Measurements from ENCODE around the gene BRSK2. TPM values are rescaled to one million over a fixed set of nuclear protein-coding genes. Genes with fewer than 3 reads are reported as not detected.

The BRSK2 gene
- total and polyA plus RNA-seq, 4 donors: 0.35 to 0.56 (median 0.52) TPM

GRCh38 chr11:1486054-1486825 is 96.5 kb downstream of the BRSK2 start, which contains the start of gene MOB2:
MOB2 (minus strand) TSS chr11:1486779; CDS start chr11:1486556, 223 bp downstream.
- Histone ChIP-seq H3K27me3 (ENCODE audit: control insufficient read depth in 3 of 3, insufficient read depth in 3 of 3, low read length in 2 of 3) (no peaks in the 10 kb centered on the region), H3K9me3 (ENCODE audit: control insufficient read depth in 4 of 4, insufficient read depth in 3 of 4, low read length in 3 of 4) (no peaks in the 10 kb centered on the region), H3K27ac (ENCODE audit: low read depth in 1 of 2, low read length in 1 of 2) (peak within 1 kb of the TSS in 1 of 2 donors; percentile 72), H3K36me3 (ENCODE audit: control insufficient read depth in 4 of 4, insufficient read depth in 4 of 4, low read length in 4 of 4) (peaks cover 0 to 12% (median 0%) of the 10 kb centered on the region in 4 donors), H3K4me1 (ENCODE audit: control insufficient read depth in 5 of 5, insufficient read depth in 5 of 5, low read length in 5 of 5) (peaks cover 9 to 67% (median 14%) of the 10 kb centered on the region in 5 donors), H3K4me3 (peak within 1 kb of the TSS; percentile 20), H3K9ac (ENCODE audit: insufficient read depth in 1 of 2, low read length in 2 of 2) (no peak within 1 kb of the TSS)
- DNase-seq (peak; percentile 54 to 68 (median 68)), ATAC-seq (ENCODE audit: insufficient read depth, low FRiP score) (peak; percentile 42)
- TF ChIP-seq CTCF (IDR thresholded peaks at IDR 0.05; ENCODE audit: control extremely low read depth, extremely low read depth): no peak
- 36 to 58% methylated on average over 30 to 31 of the region's 31 CpGs for WGBS, 2 donors

- Histone ChIP-seq H3K9me3 (ENCODE audit: control insufficient read depth in 4 of 4, insufficient read depth in 3 of 4, low read length in 3 of 4) (no peaks in the 10 kb centered on the region), H3K27ac (ENCODE audit: low read depth in 1 of 2, low read length in 1 of 2) (no peak overlapping the region), H3K27me3 (ENCODE audit: control insufficient read depth in 3 of 3, insufficient read depth in 3 of 3, low read length in 2 of 3) (no peaks in the 10 kb centered on the region), H3K4me1 (ENCODE audit: control insufficient read depth in 5 of 5, insufficient read depth in 5 of 5, low read length in 5 of 5) (peaks cover 9 to 63% (median 14%) of the 10 kb centered on the region in 5 donors), H3K36me3 (ENCODE audit: control insufficient read depth in 4 of 4, insufficient read depth in 4 of 4, low read length in 4 of 4) (peaks cover 0 to 8% (median 0%) of the 10 kb centered on the region in 4 donors), H3K4me3 (no peak overlapping the region), H3K9ac (ENCODE audit: insufficient read depth in 1 of 2, low read length in 2 of 2) (no peak overlapping the region)
- WGBS, 2 donors: 82 to 87% methylated on average over 21 of the region's 21 CpGs
- DNase-seq (peak in 1 of 3 donors; percentile 12), ATAC-seq (ENCODE audit: insufficient read depth, low FRiP score) (no peak)
- TF ChIP-seq CTCF (IDR thresholded peaks at IDR 0.05; ENCODE audit: control extremely low read depth, extremely low read depth): no peak
These were observed 97.5 kb downstream of the BRSK2 start for GRCh38 chr11:1487091-1487850.

GRCh38 chr11:1487851-1488574 is 98.3 kb downstream of the BRSK2 start:
- 85 to 86% methylated on average over 22 to 23 of the region's 23 CpGs for WGBS, 2 donors
- DNase-seq (peak in 1 of 3 donors; percentile 21), ATAC-seq (ENCODE audit: insufficient read depth, low FRiP score) (no peak)
- no peak for TF ChIP-seq CTCF (IDR thresholded peaks at IDR 0.05; ENCODE audit: control extremely low read depth, extremely low read depth)
- Histone ChIP-seq H3K27me3 (ENCODE audit: control insufficient read depth in 3 of 3, insufficient read depth in 3 of 3, low read length in 2 of 3) (no peaks in the 10 kb centered on the region), H3K4me3 (no peak overlapping the region), H3K9me3 (ENCODE audit: control insufficient read depth in 4 of 4, insufficient read depth in 3 of 4, low read length in 3 of 4) (no peaks in the 10 kb centered on the region), H3K4me1 (ENCODE audit: control insufficient read depth in 5 of 5, insufficient read depth in 5 of 5, low read length in 5 of 5) (peaks cover 5 to 60% (median 14%) of the 10 kb centered on the region in 5 donors), H3K36me3 (ENCODE audit: control insufficient read depth in 4 of 4, insufficient read depth in 4 of 4, low read length in 4 of 4) (peaks cover 0 to 4% (median 0%) of the 10 kb centered on the region in 4 donors), H3K27ac (ENCODE audit: low read depth in 1 of 2, low read length in 1 of 2) (no peak overlapping the region), H3K9ac (ENCODE audit: insufficient read depth in 1 of 2, low read length in 2 of 2) (no peak overlapping the region)

All from lung (tissue), 12 donors.